ENCODE measurements around the gene MINK1.

MINK1 gene
- long read RNA-seq, partial matches to known transcripts = 4 of 10 reads
- long read RNA-seq, other reads (novel, unspliced or antisense) = 6 of 10 reads

- Histone ChIP-seq H3K27me3 (ENCODE audit: insufficient read depth, poor library complexity, severe bottlenecking) (no peaks in the 10 kb centered on the region), H3K4me3 (replicated peaks; ENCODE audit: insufficient read depth, low read length) (peak within 1 kb of the TSS; percentile 77), H3K27ac (replicated peaks) (peak within 1 kb of the TSS; percentile 71)
- no peak for TF ChIP-seq GABPA (IDR thresholded peaks at IDR 0.05; ENCODE audit: low read depth)
- TF ChIP-seq REST (IDR thresholded peaks at IDR 0.05; ENCODE audit: insufficient replicate concordance, low read depth) = no peak
- peak; percentile 62 to 68 for DNase-seq (ENCODE audit: low read depth in 1 of 2, low spot score in 1 of 2)
These were observed at the start of gene MINK1 for GRCh38 chr17:4833178-4833940. Gene MINK1, plus strand, starts transcription at chr17:4833340. Its CDS starts 244 bp downstream, at chr17:4833584.

GRCh38 chr17:4785311-4786105 is 47.6 kb upstream of the MINK1 start:
- Histone ChIP-seq H3K4me3 (replicated peaks; ENCODE audit: insufficient read depth, low read length) (no peak overlapping the region), H3K27me3 (ENCODE audit: insufficient read depth, poor library complexity, severe bottlenecking) (peaks cover 13% of the 10 kb centered on the region), H3K27ac (replicated peaks) (no peak overlapping the region)
- TF ChIP-seq CTCF (IDR thresholded peaks at IDR 0.05; ENCODE audit: insufficient read depth, low read length) = no peak
- no peak for TF ChIP-seq SPI1 (IDR thresholded peaks at IDR 0.05; ENCODE audit: borderline replicate concordance, low read depth)
- no peak for TF ChIP-seq POLR2AphosphoS5 (IDR thresholded peaks at IDR 0.05; ENCODE audit: low read depth)
- no peak for DNase-seq (ENCODE audit: low read depth in 1 of 2, low spot score in 1 of 2)

DNA sequence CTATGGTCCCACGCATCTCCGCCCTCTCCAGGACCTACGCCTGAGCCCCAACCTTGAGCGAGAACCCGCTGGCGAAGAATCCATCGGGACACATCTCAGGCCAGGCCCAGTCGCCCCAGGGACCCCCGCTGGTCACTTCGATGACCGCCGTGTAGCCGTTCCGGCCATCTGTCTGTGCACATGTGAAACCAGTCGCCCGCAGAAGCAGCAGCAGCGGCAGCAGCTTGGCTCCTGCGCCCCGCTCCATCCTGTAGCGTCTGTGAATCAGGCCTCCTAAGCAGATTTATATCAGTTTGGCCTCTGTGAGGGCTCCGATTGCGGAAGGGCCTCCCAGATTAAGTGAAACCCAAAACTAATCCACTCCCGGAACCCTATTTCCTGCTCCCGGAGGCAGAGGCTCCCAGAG is 47.0 kb upstream of the MINK1 start, which contains the start of gene VMO1:
Gene VMO1 (minus strand): TSS at position 259 of the 406 bp plus-strand sequence. CDS start 12 bp downstream, at position 247.
- no peak for TF ChIP-seq SPI1 (IDR thresholded peaks at IDR 0.05; ENCODE audit: borderline replicate concordance, low read depth)
- TF ChIP-seq CTCF (IDR thresholded peaks at IDR 0.05; ENCODE audit: insufficient read depth, low read length) = no peak
- no peak for TF ChIP-seq GABPA (IDR thresholded peaks at IDR 0.05; ENCODE audit: low read depth)
- TF ChIP-seq POLR2AphosphoS5 (IDR thresholded peaks at IDR 0.05; ENCODE audit: low read depth) = no peak
- TF ChIP-seq REST (IDR thresholded peaks at IDR 0.05; ENCODE audit: insufficient replicate concordance, low read depth) = no peak
- Histone ChIP-seq H3K27ac (replicated peaks) (no peak within 1 kb of the TSS), H3K27me3 (ENCODE audit: insufficient read depth, poor library complexity, severe bottlenecking) (peaks cover 13% of the 10 kb centered on the region), H3K4me3 (replicated peaks; ENCODE audit: insufficient read depth, low read length) (no peak within 1 kb of the TSS)
- DNase-seq (ENCODE audit: low read depth in 1 of 2, low spot score in 1 of 2) = no peak

- Histone ChIP-seq H3K4me3 (replicated peaks; ENCODE audit: insufficient read depth, low read length) (no peak overlapping the region), H3K27ac (replicated peaks) (no peak overlapping the region), H3K27me3 (ENCODE audit: insufficient read depth, poor library complexity, severe bottlenecking) (peaks cover 13% of the 10 kb centered on the region)
- DNase-seq (ENCODE audit: low read depth in 1 of 2, low spot score in 1 of 2) = no peak
- no peak for TF ChIP-seq GABPA (IDR thresholded peaks at IDR 0.05; ENCODE audit: low read depth)
- TF ChIP-seq CTCF (IDR thresholded peaks at IDR 0.05; ENCODE audit: insufficient read depth, low read length) = no peak
- no peak for TF ChIP-seq REST (IDR thresholded peaks at IDR 0.05; ENCODE audit: insufficient replicate concordance, low read depth)
- TF ChIP-seq POLR2AphosphoS5 (IDR thresholded peaks at IDR 0.05; ENCODE audit: low read depth) = no peak
- no peak for TF ChIP-seq SPI1 (IDR thresholded peaks at IDR 0.05; ENCODE audit: borderline replicate concordance, low read depth)
These were observed 46.6 kb upstream of the MINK1 start for GRCh38 chr17:4786516-4786915.
